HG03342 (cell line): ENCODE data around the gene NCOA4.
"Not testable (repeated sequence)": the region's sequence is repeated elsewhere in the genome, so short reads cannot be mapped to it uniquely, and the experiment has no call there.

Experiments
- ATAC-seq: cut with Tn5 transposase; IDR thresholded peaks from one replicate; pipeline ENCODE4 v1.9.1; 2021; ENCODE audit warnings: mild to moderate bottlenecking, moderate library complexity; ENCODE audit not compliant: unreplicated experiment

NCOA4 gene

DNA sequence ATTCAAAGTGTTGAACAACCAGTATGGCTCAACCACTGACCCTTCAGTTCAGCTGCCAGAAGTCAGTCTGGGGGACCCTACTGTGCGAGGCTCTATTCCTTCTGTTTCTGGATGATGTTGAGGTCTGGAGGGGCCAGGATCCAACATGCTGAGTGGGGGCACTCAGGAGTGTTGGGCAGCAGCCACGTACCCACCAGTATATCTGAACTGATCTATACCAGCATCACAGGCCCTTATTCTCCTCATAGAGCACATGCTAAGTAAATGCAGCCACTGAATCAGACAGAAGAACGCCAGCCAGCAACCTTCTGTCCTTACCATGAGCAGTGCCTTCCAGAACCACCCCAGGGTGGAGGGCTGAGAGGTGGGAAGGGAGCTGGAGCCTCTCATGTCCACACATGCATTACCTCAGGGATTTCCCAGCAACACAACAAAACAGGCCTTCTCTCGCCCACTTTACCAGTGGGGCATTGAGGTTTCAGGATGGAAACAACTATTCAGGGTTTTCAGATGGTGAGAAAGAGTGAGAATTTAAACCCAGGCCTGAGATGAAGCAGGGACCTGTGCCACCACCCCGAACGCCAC, 22.5 kb upstream of the NCOA4 start:
- ATAC-seq, result no peak

DNA sequence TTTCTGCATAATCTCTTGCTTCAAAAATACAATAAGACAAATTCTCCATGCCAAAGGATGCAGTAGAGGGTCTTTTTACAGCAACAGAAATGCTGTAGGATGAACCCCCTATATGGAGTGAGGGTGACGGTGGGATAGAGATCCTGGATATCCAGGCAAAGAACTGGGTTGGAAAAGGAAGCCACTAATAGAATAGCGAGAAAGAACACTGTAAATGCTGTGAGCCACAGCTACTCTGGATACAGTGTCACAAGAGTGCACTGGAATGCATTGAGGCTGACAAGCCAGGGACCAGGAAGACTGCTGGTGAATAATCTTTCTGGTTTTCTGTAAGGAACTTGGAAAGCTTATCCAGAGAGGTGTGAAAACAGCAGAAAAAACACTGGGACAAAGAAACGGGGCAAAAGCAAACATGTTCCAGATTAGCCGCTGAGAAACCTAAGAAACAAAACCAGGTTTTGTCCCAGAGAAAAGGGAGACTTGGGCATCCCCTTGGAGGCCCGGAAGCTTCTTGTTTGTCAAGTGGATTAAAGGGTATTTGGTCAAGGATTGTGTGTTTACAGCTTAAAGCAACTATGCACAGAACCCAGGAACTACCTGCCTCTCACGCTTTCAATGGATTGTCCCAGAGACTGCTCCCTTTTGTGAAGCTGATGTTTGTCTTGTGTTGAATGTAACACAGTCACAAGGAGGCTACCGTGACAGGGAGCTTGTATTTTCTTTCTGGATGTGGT, 21.8 kb upstream of the NCOA4 start:
- no peak for ATAC-seq

DNA sequence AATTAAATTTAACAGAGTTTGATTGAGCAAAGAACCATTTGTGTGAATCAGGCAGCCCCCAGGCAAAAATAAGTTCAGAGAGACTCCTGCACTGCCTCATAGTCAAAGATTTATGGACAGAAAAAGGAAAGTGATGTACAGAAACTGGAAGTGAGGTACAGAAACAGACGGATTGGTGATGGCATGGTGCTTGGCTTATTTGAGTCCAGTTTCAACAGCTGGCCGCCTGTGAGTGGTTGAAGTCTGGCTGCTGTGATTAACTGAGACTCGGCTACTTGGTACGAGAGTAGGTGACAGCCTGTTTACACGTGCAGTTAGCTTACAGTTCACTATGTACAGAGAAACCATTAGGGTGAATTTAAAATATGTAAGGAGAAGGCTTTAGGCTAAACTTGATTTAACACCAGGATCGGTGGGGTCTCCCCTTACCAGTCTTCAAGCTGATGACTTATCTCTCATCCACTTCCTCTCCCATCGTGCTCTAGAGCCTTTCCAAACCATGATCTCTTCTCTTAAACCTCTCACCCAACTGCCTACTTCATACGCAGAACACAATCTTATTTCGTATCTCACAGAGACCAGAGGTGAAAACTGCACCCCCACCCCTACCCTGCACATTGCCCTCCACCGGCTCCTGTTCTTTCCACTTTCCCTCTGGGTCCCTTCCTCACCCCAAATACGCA, 20.7 kb upstream of the NCOA4 start:
- ATAC-seq, result no peak

DNA sequence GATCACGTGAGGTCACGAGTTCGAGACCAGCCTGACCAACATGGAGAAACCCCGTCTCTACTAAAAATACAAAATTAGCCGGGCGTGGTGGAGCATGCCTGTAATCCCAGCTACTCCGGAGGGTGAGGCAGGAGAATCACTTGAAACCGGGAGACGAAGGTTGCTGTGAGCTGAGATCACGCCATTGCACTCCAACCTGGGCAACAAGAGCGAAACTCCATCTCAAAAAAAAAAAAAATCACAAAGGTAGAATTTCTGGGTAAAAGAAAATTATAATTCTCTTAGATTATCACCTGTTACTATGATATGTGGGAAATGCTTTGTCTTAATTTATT, 19.0 kb upstream of the NCOA4 start:
- not testable (repeated sequence) for ATAC-seq

DNA sequence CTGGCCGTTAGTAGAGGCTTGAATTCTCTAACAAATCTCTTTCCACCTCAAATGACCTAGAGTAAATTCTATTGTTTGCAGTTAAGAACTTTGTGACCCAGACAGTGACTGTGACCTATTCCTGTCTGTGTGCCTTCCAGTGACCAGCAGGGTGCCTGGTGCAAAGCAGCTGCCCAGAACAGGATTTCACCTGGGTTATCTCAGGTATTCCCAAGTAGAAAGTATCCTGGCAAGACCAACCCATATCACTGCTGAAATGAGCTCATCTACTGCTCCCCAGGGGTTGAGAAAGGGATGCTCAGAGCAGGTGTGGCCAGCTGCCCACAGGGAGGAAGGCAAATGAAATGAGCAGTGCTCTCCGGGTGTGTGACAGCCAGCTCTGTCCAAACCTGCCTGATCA, 17.7 kb upstream of the NCOA4 start:
- ATAC-seq, result no peak

DNA sequence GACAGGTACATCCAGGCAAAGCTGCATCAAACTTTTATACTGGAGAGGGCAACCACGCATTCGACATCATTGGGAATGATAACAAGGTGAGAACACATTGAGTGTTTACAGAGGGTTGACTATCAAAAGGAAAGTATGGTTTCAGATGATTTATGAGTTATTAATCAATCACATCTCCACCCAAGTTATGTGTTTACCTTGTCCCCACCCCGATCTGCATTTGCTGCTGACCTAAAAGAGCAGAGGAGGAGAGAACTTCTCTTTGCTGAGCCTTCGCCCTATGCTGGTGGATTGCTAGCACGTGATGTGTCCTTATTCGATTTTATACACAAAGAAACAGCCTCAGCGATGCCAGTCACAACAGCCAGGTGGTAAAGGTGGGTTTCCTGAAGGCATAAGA, 15.8 kb upstream of the NCOA4 start, which contains the start of gene MSMB:
Gene MSMB, minus strand, starts transcription at position 9 of the 400 bp plus-strand sequence. CDS start 32 bp downstream, outside the sequence.
- no peak for ATAC-seq

DNA sequence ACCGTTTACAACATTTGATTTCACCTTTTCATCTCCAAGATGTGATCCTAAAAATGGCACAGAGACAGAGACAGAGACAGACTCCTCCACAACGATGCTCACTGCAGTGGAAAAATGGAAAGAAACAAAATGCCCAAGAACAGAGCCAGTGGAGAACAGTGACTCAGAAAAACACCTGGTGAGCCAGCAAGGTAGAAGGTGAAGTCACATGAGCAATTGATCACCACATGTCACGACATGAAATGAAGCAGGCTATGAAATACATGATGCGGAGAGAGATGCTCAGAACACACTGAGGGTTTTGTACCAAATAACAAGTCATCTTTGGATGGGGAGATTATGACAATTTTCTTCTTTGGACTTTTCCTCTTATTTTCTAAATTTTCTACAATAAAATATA, 12.1 kb upstream of the NCOA4 start:
- no peak for ATAC-seq

DNA sequence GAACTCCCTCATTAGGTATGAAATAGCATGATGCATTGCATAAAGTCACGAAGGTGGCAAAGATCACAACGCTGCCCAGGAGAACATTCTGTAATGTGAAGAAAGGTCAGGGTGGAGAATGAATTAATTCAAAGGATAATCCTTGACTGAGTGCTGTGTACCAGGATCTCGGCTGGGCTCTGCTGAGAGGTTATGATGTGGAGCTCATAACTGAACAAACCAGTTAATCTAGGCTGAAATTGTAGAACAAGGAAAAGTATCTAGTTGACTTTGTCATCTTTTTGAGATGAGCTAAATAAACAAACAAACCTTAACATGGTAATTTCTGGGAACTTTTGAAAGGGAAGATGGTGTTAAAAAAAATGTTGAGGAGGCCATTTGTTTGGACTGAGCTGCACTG, 9.6 kb upstream of the NCOA4 start:
- ATAC-seq, result no peak

DNA sequence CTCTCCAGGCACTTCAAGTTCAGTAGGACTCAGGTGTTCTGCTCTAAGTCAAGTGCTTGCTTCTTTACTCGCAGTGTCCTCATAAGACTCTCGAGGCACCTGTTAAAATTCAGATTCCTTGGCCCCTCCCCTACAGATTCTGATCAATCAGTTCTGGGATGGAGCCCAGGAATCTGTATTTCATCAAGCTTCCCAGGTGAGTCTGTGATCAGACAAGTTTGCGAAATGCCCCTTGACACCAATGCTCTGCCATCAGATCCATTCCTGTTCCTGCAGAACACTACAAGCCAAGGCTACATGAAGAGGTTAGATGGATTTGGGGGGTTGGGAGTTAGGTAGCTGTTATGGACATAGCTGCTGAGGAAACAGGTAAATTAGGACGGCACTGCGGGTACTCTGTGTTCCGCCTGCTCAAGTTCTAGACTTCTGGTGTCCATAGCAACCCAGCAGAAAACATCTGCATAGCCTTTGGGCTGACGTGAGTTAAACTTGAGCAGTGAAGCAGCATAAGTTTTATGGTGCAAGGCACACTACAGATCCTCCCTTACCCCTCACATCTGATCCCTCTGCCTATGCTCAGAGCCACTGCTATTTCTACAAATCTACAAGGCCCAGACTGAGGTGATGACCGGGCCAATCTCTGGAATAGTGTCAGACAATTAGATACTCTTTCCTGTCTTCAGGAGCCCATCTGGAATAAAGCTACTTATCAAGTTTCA, 6.8 kb upstream of the NCOA4 start:
- no peak for ATAC-seq

DNA sequence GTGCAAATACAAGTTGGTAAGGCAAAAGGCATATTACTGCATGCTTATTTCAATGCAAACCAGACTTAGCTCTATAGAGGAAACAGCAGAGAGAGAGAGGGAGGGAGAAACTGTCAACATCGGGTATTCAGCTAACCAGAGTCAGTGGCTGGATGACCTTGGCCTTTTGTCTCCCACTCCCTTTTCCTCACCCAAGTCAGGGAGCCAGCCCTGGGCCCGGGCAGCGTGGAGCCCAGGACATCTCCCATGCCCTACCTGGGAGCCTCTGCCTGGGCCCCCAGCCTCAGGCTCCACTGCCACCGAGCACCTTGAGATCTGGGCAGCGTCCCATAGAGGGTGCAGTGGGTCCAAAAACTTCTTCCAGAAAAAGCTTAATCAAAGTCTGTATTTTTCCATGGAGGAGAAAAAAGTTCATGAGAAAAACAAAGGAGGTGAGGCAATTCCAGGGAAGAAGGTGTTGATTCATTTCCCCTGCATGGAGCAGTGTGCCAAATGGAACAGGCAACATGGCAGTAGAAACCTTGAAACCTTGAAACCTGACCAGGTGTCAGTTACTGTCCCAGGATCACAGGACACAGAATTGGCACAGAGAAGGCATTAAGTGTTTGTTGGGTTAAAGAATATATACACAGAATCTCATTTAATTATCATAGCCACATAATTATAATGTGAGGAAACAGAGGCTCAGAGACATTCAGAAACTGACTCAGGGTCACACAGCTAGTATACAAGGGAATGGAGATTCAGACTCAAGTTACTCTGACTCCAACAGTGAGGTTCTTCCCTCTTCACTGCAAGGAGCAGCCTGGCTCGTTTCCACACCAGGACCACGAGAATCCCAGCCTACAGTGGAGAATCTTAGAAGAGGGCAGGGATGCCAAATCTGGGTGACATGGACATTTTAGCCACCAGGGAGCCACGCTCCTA, 5.8 kb upstream of the NCOA4 start:
- ATAC-seq, result no peak

DNA sequence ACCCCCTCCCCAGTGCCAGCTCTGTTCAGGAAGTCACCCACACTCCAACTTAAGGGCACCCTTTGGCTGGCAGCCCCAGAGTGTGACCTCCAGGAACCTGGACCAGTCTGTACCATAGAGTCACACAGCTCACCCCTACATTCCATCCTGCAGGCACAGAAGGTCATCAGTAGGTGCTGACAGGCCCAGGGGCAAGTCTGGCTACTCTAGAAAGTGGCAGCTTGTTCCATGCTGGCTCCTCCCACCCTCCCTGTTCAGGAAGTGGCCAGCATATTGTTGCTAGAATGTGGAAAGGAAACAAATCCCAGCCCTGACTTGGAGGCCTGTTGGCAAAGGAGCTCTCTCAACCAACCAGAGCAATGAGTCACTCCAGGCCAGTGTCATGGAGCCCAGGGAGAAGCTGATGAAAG, 3.2 kb upstream of the NCOA4 start:
- no peak for ATAC-seq

DNA sequence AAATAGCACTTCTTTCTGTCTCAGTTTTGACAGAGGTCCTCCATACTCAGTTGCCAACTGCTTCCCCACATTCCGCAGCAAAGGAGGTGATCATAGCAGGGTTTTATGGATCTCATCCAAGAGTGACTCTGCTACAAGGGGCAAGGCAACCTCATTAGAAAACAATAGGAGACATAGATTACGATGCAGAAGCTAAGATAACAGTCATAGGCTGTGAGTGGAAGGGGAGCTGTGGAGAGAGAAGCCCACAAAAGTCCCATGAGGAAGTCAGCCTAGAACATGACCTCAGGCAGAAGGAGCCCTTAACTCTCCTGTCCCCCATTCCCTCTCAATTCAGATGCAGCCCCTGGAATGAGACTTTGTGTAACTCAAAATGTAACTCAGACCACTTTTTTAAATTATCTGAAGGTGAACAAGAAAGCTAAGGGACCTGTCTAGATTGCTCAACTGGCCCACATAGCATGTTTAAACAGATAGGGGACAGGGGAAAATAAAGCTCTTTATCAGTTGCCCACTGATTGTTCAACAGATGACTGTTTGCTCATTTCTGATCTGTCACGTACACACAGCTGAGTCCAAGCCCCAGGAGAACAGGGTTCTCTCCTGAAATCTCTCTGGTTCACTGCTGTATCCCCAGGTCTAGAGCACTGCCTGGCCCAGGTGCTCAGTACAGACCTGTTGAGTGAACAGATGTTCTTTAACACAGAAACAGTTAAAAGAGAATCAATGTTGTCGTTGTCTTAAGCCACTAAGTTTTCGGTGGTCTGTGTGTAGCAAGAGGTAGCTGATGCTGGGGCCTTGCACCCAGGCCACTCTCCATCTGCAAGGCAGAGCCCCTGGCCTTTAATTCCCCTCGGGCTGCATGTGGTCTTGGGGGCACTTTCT, 1.5 kb upstream of the NCOA4 start:
- no peak for ATAC-seq

DNA sequence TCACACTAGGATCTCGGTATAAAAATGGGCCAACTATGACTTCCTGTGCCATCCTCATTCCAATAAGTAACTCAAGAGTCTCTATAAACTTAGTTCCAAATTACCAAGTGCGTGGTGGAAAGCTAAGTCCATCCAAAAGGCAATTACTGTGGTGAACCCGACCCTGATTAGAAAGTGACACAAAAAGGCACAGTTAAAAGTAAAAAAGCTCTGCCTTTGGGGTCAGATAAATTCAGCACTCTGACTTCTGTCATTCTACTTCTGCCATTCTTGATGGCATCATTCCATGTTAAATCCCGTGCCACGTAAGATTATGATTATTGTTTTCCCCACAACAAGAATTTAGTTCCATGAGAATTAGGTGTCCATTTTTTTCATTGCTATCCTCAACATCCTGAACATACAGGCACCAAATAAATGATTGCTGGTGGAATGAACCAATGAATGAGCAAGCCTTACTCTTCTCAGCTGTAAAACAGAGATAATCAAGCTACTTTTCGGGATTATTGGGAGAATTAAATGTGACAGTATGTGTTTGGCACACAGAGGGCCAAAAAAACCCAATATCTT, 877 bp downstream of the NCOA4 start:
- no peak for ATAC-seq

DNA sequence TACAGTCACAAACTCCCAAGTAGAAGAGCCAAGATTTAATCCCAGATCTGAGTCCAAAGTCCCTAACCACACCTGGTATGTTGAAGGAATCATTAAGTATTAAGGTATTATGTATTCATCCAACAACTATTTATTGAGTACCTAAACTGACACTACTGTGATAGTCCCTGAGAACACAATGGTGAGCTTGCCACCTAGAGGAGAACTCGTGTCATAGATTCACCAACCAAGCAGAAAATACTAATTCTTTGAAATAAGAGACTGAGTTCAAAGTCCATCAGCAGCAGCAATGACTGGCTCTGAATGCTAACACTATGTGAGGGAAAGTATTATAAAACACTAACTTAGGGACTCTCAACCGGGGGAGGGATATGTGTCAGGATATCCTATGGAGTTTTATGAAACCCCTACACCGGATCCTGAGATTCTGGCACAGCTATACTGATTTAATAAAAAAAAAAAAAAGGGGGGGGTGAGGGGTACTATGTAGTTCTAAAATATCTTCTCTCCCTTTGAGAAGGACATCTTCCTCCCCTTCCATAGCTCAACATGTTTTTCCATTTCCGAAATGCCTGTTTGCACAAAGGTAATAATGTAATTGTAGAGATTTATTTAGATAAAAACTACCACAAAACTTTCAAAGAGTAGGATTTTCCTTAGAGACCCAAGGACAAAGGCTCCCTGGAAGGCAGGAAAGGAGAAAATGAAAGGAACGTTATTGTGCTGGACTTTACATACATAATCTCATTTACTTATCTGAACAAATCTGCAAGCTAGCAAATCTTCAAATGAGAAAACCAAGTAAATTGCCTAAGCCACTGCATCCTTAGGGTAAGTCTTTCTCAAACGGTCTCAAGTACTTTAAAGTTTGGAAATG, 1.6 kb downstream of the NCOA4 start:
- ATAC-seq, result peak; percentile 43

DNA sequence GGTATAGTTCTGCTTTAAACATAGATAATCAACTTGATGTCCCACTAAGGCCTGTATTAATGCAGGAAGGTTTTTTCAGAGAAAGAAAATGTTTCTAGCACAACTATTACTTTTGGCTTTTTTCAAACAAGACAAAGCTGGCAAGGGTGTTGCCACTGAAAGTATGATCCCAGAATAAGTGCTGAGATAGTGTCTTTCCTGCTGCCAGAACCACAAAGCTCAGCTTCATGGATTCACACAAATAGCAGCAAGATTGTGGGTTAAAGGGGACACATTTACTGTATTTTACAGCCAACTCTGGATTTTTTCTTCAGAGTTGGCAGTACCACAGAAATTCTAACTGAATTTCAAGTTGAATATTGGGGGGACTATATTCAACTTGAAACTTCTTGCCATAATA, 4.3 kb downstream of the NCOA4 start:
- ATAC-seq, result no peak

DNA sequence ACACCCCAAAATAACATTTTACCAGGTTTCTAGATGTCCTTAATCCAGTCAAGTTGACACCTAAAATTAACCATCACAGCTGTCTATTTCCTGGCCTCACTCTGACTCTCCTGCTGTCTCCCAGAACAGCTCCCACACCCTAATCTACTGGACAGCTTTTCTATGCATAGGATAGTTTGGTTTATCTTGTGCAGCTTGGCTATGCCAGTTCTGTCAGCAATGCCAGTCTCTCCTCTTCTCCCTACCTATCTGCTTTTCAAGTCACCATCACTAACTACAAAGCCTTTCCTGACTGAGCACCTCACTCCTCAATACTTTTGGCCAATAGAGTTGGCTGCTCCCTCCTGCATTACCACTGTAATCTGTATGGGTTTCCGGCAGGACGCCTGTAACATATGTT, 5.0 kb downstream of the NCOA4 start:
- ATAC-seq, result no peak

DNA sequence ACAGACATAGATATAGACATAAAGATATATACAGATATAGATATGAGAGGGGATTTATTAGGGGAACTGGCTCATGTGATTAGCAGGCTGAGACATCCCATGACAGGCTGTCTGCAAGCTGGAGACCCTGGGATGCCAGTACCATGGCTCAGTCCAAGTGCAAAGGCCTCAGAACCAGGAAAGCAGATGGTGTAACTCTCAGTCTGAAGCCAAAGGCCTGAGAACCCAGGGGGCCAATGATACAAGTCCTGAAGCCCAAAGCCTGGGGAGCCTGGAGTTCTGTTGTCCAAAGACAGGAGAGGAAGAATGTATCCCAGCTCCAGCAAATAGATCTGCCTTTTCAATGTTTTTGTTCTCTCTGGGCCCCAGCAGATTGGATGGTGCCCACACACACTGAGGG, 5.5 kb downstream of the NCOA4 start:
- ATAC-seq, result no peak

DNA sequence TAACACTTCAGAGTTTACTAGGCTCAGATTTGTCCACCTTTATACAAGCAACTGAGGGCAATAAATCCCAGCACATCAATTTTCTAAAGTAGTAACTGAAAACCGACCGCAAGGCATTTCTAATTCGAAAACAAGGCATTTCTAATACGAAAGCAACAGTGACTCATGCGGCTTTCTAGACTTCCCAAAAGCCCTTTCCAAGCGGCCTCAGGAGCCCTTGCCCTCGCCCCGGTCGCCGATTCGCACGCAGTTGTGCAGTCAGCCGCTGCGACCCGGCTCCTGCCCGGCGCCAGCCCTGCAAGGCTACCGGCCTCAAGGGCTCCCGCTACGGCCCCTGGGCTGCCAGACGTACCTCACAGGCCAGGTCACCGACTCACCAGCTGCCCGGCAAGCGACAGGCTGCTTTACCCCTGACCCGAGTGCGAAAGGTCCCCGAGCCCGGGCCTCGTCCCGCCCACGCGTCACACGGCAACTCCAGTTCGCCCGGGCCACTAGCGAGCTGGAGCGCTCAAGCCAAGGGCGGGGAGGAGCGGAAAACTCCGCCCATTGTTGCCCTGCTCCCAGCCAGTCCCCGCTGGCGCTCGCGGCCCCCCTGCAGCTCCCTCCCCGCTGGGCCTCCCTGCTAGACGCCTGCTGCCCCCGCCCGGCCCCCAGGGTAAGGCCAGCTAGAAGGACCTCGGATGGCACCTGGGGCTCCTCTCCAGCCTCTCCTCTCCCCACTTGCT, 7.3 kb downstream of the NCOA4 start:
- ATAC-seq, result peak; percentile 95
